PC-9 (cell line): Measurements from ENCODE around the gene SPATA21.

ENCODE experiments used
- CTCF ChIP-seq: fragments of 200-600 bp; sonication (generic); conservative IDR thresholded peaks from 2 replicates; pipeline ENCODE4 v1.6.1; 2017; ENCODE audit warnings: mixed run types, antibody characterized with exemption, mild to moderate bottlenecking, moderate library complexity
- EZH2 ChIP-seq: fragments of 200-600 bp; sonication (generic); IDR thresholded peaks from 2 replicates; pipeline ENCODE4 v1.8.0; 2017; ENCODE audit warnings: antibody characterized with exemption, low read depth

GRCh38 chr1:16366722-16367257 is 70.4 kb downstream of the SPATA21 start, which contains the start of gene SZRD1:
- TF ChIP-seq CTCF (no peak), EZH2 (no peak)
